AG04449 (cell line): ENCODE results near the gene REG1A.

Experiments
- CTCF ChIA-PET: fragments of 350-600 bp; formaldehyde crosslinking; extraction: SDS; loops from one replicate; lab custom pipeline; 2021; ENCODE audit warnings: antibody characterized with exemption; lab: Yijun Ruan, JAX
- POLR2A ChIA-PET: fragments of 400-600, 350-600 bp; formaldehyde crosslinking; extraction: SDS; loops from one replicate; lab custom pipeline; 2020; ENCODE audit warnings: antibody characterized with exemption, inconsistent platforms; lab: Yijun Ruan, JAX
- DNase-seq: peaks from one replicate; pipeline ENCODE4 v3.0.0-alpha.2; 2010; ENCODE audit warnings: low read depth, low spot score
- H3K4me3 ChIP-seq: 2 replicates; pipeline ENCODE4 v1.5.1; 2011; ENCODE audit warnings: low read depth, mild to moderate bottlenecking, control low read depth, low read length
- CTCF ChIP-seq: IDR thresholded peaks from one replicate; pipeline ENCODE4 v1.5.1; 2011; ENCODE audit warnings: mild to moderate bottlenecking, moderate library complexity, low read length, control low read depth, inconsistent platforms; ENCODE audit not compliant: insufficient read depth; ENCODE audit errors: missing control alignments

The REG1A gene

GRCh38 chr2:79120194-79120713 is at the start of gene REG1A:
Gene REG1A (plus strand): TSS chr2:79120488. CDS start chr2:79120862, 374 bp downstream.
- no peak within 1 kb of the TSS for H3K4me3 ChIP-seq
- TF ChIP-seq CTCF: no peak
- DNase-seq: no peak
- ChIA-PET POLR2A (no interaction called here), CTCF (no interaction called here)

GRCh38 chr2:79071078-79071477 is 49.2 kb upstream of the REG1A start:
- DNase-seq: no peak
- no peak overlapping the region for H3K4me3 ChIP-seq
- POLR2A ChIA-PET: no interaction called here
- CTCF ChIA-PET: no interaction called here
- no peak for TF ChIP-seq CTCF

GRCh38 chr2:79082987-79083386 is 37.3 kb upstream of the REG1A start:
- no peak for TF ChIP-seq CTCF
- ChIA-PET CTCF (no interaction called here), POLR2A (no interaction called here)
- DNase-seq: no peak
- no peak overlapping the region for H3K4me3 ChIP-seq

GRCh38 chr2:79083597-79084251 is 36.6 kb upstream of the REG1A start:
- no peak for TF ChIP-seq CTCF
- no peak for DNase-seq
- H3K4me3 ChIP-seq: no peak overlapping the region
- ChIA-PET CTCF (no interaction called here), POLR2A (no interaction called here)

- no peak for TF ChIP-seq CTCF
- CTCF ChIA-PET: no interaction called here
- H3K4me3 ChIP-seq: no peak overlapping the region
- no peak for DNase-seq
- POLR2A ChIA-PET: no interaction called here
These were observed 35.7 kb upstream of the REG1A start for GRCh38 chr2:79084495-79085135.

- POLR2A ChIA-PET: no interaction called here
These were observed 34.9 kb upstream of the REG1A start for GRCh38 chr2:79085382-79085781.

More at GRCh38 chr2:79085382-79085781, 34.9 kb upstream of the REG1A start:
- no peak overlapping the region for H3K4me3 ChIP-seq
- CTCF ChIA-PET: no interaction called here
- TF ChIP-seq CTCF: no peak
- DNase-seq: no peak
